Esophagus (tissue), 2 donors: Measurements from ENCODE around the gene SMARCA5. TPM values are rescaled to one million over a fixed set of nuclear protein-coding genes. Genes with fewer than 3 reads are reported as not detected.

Experiments
- H3K27ac ChIP-seq, 2 donors: one replicate each; pipeline ENCODE4 v1.5.1; 2013; ENCODE audit warnings: low read depth in 2 of 2, mild to moderate bottlenecking in 2 of 2, inconsistent platforms in 1 of 2, low read length in 1 of 2, moderate library complexity in 1 of 2
- H3K27me3 ChIP-seq, 2 donors: one replicate each; pipeline ENCODE4 v1.6.1; 2013; ENCODE audit warnings: low read length in 2 of 2, control low read depth in 1 of 2, mild to moderate bottlenecking in 1 of 2; ENCODE audit not compliant: insufficient read depth in 2 of 2, control insufficient read depth in 1 of 2
- H3K36me3 ChIP-seq, 2 donors: one replicate each; pipeline ENCODE4 v1.6.1; 2013; ENCODE audit warnings: low read length in 1 of 2; ENCODE audit not compliant: control insufficient read depth in 2 of 2, insufficient read depth in 2 of 2
- H3K4me1 ChIP-seq, 2 donors: one replicate each; pipeline ENCODE4 v1.6.1; 2013; ENCODE audit warnings: low read length in 1 of 2; ENCODE audit not compliant: control insufficient read depth in 2 of 2, insufficient read depth in 2 of 2
- H3K4me3 ChIP-seq, 2 donors: one replicate each; pipeline ENCODE4 v1.5.1; 2013; ENCODE audit warnings: low read length in 2 of 2, mild to moderate bottlenecking in 2 of 2, low read depth in 1 of 2, moderate library complexity in 1 of 2
- H3K9me3 ChIP-seq, 2 donors: one replicate each; pipeline ENCODE4 v1.6.1; 2013; ENCODE audit warnings: mild to moderate bottlenecking in 2 of 2, low read depth in 1 of 2, low read length in 1 of 2, moderate library complexity in 1 of 2; ENCODE audit not compliant: control insufficient read depth in 2 of 2, insufficient read depth in 1 of 2
- WGBS, 2 donors: extraction: QIAGEN DNeasy Blood & Tissue Kit; methylation state at CpG; one replicate each; pipeline ENCODE4 v1.1.7; 2013; 5-methylcytosine and 5-hydroxymethylcytosine counted together
- polyA plus RNA-seq, 2 donors: library from polyadenylated mRNA; stranded (reverse); fragments of 200-250 nt; gene quantifications; one replicate each; pipeline ENCODE4 v1.2.3, GENCODE V29; 2013
- donor health status: healthy with polysubstance abuse.
- donor health status: Bipolar disorder and iron deficiency.

Gene SMARCA5
- polyA plus RNA-seq, 2 donors: 5.7 to 11.1 TPM

DNA sequence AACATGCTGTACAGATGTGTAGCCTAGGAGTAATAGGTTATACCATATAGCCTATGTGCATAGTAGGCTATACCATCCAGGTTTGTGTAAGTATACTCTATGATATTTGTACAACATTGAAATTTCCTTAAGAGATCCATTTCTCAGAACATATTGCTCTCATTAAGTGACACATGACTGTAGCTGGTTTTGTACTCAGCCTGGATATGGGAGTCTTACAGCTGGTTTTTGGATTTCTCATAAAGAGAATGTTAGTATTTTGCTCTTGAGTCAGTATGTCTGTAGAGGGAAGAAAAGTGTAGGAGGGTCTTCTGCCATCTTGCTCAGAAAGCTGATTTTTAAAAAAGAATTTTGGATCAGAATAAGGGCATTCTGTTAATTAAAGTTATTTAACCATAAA lies 85.3 kb downstream of the SMARCA5 start:
- H3K9me3 ChIP-seq: no peaks in the 10 kb centered on the region
- no peak overlapping the region for H3K27ac ChIP-seq
- no peaks in the 10 kb centered on the region for H3K4me1 ChIP-seq
- no peak overlapping the region for H3K4me3 ChIP-seq
- no peaks in the 10 kb centered on the region for H3K27me3 ChIP-seq
- H3K36me3 ChIP-seq: no peaks in the 10 kb centered on the region

DNA sequence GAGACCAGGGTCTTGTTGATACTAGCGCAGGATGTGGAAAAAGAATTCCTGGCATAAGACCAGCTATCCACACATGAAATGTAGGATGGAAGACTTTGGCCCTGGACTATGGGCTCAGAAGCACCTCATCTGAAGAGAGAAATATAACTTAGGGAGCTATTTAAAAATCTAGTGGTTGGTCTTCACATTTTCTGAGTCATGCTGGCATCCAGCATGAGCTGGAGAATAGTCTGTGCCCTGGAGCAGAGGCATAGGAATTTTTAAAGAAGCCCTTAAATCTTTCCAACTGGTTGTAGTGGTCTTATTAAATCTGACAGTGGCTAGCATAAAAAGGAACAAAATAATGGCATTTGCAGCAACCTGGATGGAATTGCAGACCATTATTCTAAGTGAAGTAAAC lies 86.3 kb downstream of the SMARCA5 start:
- no peak overlapping the region for H3K27ac ChIP-seq
- H3K27me3 ChIP-seq: no peaks in the 10 kb centered on the region
- no peak overlapping the region for H3K4me3 ChIP-seq
- H3K9me3 ChIP-seq: no peaks in the 10 kb centered on the region
- 96 to 100% methylated on average over 1 of the region's 1 CpG for WGBS, 2 donors
- H3K36me3 ChIP-seq: no peaks in the 10 kb centered on the region
- no peaks in the 10 kb centered on the region for H3K4me1 ChIP-seq

DNA sequence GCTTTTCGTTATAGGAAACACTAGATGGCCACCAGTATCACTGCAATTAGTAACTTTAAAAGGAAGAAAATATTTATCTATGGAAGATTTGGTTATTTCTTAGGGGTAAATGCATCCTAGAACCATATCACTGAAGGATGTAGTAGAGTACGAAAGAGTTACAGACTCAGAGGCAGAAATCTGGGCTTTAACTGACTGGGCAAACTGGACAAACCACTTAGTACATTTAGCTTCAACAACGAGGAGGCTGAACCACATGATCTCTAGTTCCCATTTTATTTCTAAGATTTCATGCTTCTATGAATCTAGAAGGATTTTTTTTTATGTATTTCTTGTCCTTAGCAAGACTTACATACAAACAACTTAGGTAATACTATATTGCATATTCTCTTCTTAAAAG lies 93.0 kb downstream of the SMARCA5 start:
- no peaks in the 10 kb centered on the region for H3K27me3 ChIP-seq
- no peak overlapping the region for H3K4me3 ChIP-seq
- WGBS, 2 donors: 62 to 68% methylated on average over 3 of the region's 3 CpGs
- no peak overlapping the region for H3K27ac ChIP-seq
- no peaks in the 10 kb centered on the region for H3K9me3 ChIP-seq
- no peaks in the 10 kb centered on the region for H3K36me3 ChIP-seq
- H3K4me1 ChIP-seq: no peaks in the 10 kb centered on the region

Other genes with a start within 250 kb of the SMARCA5 start
- gene GAB1, start 176.8 kb upstream of the SMARCA5 start, polyA plus RNA-seq: 10 to 100 TPM in 1 of 2 donors, 1 to 10 TPM in 1; 7.8 to 10.0 TPM
- not detected for gene FREM3, start 187.0 kb downstream of the SMARCA5 start, polyA plus RNA-seq